Measurements from ENCODE around the gene GPATCH3.

Gene GPATCH3

GRCh38 chr1:26855636-26856035, 44.6 kb downstream of the GPATCH3 start:
- TF ChIP-seq CTCF (IDR thresholded peaks at IDR 0.05; ENCODE audit: insufficient read depth, low read length, poor library complexity, severe bottlenecking) = no peak
- Histone ChIP-seq H3K4me3 (replicated peaks; ENCODE audit: low read depth, low read length) (no peak overlapping the region), H3K36me3 (ENCODE audit: control insufficient read depth, insufficient read depth, low read length) (peaks cover 44% of the 10 kb centered on the region), H3K27me3 (replicated peaks; ENCODE audit: control insufficient read depth, insufficient read depth, low read length) (no peaks in the 10 kb centered on the region)
- DNase-seq (ENCODE audit: extremely low read depth, insufficient read length) = no peak

- no peak overlapping the region for H3K4me3 ChIP-seq (replicated peaks; ENCODE audit: low read depth, low read length)
Measured at GRCh38 chr1:26854906-26855305, 45.4 kb downstream of the GPATCH3 start.

GRCh38 chr1:26853600-26853999, 46.7 kb downstream of the GPATCH3 start:
- Histone ChIP-seq H3K27me3 (replicated peaks; ENCODE audit: control insufficient read depth, insufficient read depth, low read length) (no peaks in the 10 kb centered on the region), H3K4me3 (replicated peaks; ENCODE audit: low read depth, low read length) (no peak overlapping the region), H3K36me3 (ENCODE audit: control insufficient read depth, insufficient read depth, low read length) (peaks cover 59% of the 10 kb centered on the region)
- no peak for TF ChIP-seq CTCF (IDR thresholded peaks at IDR 0.05; ENCODE audit: insufficient read depth, low read length, poor library complexity, severe bottlenecking)
- no peak for DNase-seq (ENCODE audit: extremely low read depth, insufficient read length)

More at GRCh38 chr1:26854906-26855305, 45.4 kb downstream of the GPATCH3 start:
- peaks cover 51% of the 10 kb centered on the region for H3K36me3 ChIP-seq (ENCODE audit: control insufficient read depth, insufficient read depth, low read length)
- no peak for TF ChIP-seq CTCF (IDR thresholded peaks at IDR 0.05; ENCODE audit: insufficient read depth, low read length, poor library complexity, severe bottlenecking)
- DNase-seq (ENCODE audit: extremely low read depth, insufficient read length) = no peak
- H3K27me3 ChIP-seq (replicated peaks; ENCODE audit: control insufficient read depth, insufficient read depth, low read length) = no peaks in the 10 kb centered on the region

GRCh38 chr1:26853156-26853555, 47.1 kb downstream of the GPATCH3 start:
- Histone ChIP-seq H3K4me3 (replicated peaks; ENCODE audit: low read depth, low read length) (no peak overlapping the region), H3K27me3 (replicated peaks; ENCODE audit: control insufficient read depth, insufficient read depth, low read length) (no peaks in the 10 kb centered on the region), H3K36me3 (ENCODE audit: control insufficient read depth, insufficient read depth, low read length) (peaks cover 63% of the 10 kb centered on the region)
- DNase-seq (ENCODE audit: extremely low read depth, insufficient read length) = peak; percentile 44
- peak; percentile 87 for TF ChIP-seq CTCF (IDR thresholded peaks at IDR 0.05; ENCODE audit: insufficient read depth, low read length, poor library complexity, severe bottlenecking)

GRCh38 chr1:26852701-26853100, 47.6 kb downstream of the GPATCH3 start:
- no peaks in the 10 kb centered on the region for H3K27me3 ChIP-seq (replicated peaks; ENCODE audit: control insufficient read depth, insufficient read depth, low read length)
- no peak for TF ChIP-seq CTCF (IDR thresholded peaks at IDR 0.05; ENCODE audit: insufficient read depth, low read length, poor library complexity, severe bottlenecking)
- DNase-seq (ENCODE audit: extremely low read depth, insufficient read length) = no peak

GRCh38 chr1:26851106-26851684, 49.1 kb downstream of the GPATCH3 start:
- Histone ChIP-seq H3K4me3 (replicated peaks; ENCODE audit: low read depth, low read length) (no peak overlapping the region), H3K27me3 (replicated peaks; ENCODE audit: control insufficient read depth, insufficient read depth, low read length) (no peaks in the 10 kb centered on the region), H3K36me3 (ENCODE audit: control insufficient read depth, insufficient read depth, low read length) (peaks cover 59% of the 10 kb centered on the region)
- peak; percentile 8 for TF ChIP-seq CTCF (IDR thresholded peaks at IDR 0.05; ENCODE audit: insufficient read depth, low read length, poor library complexity, severe bottlenecking)
- no peak for DNase-seq (ENCODE audit: extremely low read depth, insufficient read length)

More at GRCh38 chr1:26852701-26853100, 47.6 kb downstream of the GPATCH3 start:
- Histone ChIP-seq H3K36me3 (ENCODE audit: control insufficient read depth, insufficient read depth, low read length) (peaks cover 62% of the 10 kb centered on the region), H3K4me3 (replicated peaks; ENCODE audit: low read depth, low read length) (no peak overlapping the region)

Data from GM06990 (cell line).